ENCODE data around the gene STX17.
"Not testable (repeated sequence)": the region's sequence is repeated elsewhere in the genome, so short reads cannot be mapped to it uniquely, and the experiment has no call there.

The STX17 gene

GRCh38 chr9:99977033-99977792 lies 70.8 kb downstream of the STX17 start:
- no peak for DNase-seq

- DNase-seq = no peak
These were observed 71.8 kb downstream of the STX17 start for GRCh38 chr9:99978221-99978620.

- DNase-seq = no peak
These were observed 74.1 kb downstream of the STX17 start for GRCh38 chr9:99980598-99980997.

- no peak for DNase-seq
These were observed 80.2 kb downstream of the STX17 start for GRCh38 chr9:99986642-99987041.

GRCh38 chr9:99990508-99990907 lies 84.1 kb downstream of the STX17 start:
- DNase-seq = not testable (repeated sequence)

- no peak for DNase-seq
These were observed 91.8 kb downstream of the STX17 start for GRCh38 chr9:99998266-99998665.

GRCh38 chr9:99998866-99999265 lies 92.4 kb downstream of the STX17 start:
- DNase-seq = no peak

GRCh38 chr9:99999797-100000196 lies 93.3 kb downstream of the STX17 start:
- no peak for DNase-seq

GRCh38 chr9:100011062-100011681 lies 104.7 kb downstream of the STX17 start:
- DNase-seq = peak; percentile 13

- DNase-seq = no peak
These were observed 105.8 kb downstream of the STX17 start for GRCh38 chr9:100012279-100012678.

- DNase-seq = no peak
These were observed 107.1 kb downstream of the STX17 start for GRCh38 chr9:100013573-100013972.

GRCh38 chr9:100014846-100015245 lies 108.4 kb downstream of the STX17 start:
- DNase-seq = no peak

GRCh38 chr9:100019541-100019940 lies 113.1 kb downstream of the STX17 start:
- DNase-seq = no peak
